Heart right ventricle (tissue), 16 donors: Measurements from ENCODE around the gene ATP6V0A4. TPM values are rescaled to one million over a fixed set of nuclear protein-coding genes. Genes with fewer than 3 reads are reported as not detected.

Experiments
- ATAC-seq, 8 donors: fragments of 200-7000 bp; cut with Tn5 transposase; one replicate each; pipeline ENCODE4 v1.9.1; 2020; ENCODE audit warnings: mild to moderate bottlenecking in 8 of 8, moderate library complexity in 8 of 8, moderate number of reproducible peaks in 1 of 8
- DNase-seq, 2 donors: peaks; one replicate each; pipeline ENCODE4 v3.0.0-alpha.2; 2020
- H3K27ac ChIP-seq, 10 donors: fragments of 200-600 bp; sonication (generic) in 2 of 10; one replicate each; pipeline versions ENCODE4 v1.5.0 to v1.8.0; 2020 to 2022; ENCODE audit warnings: mild to moderate bottlenecking in 3 of 10
- H3K27me3 ChIP-seq, 7 donors: fragments of 200-600 bp; one replicate each; pipeline ENCODE4 v1.8.0; 2021 to 2022; ENCODE audit warnings: mild to moderate bottlenecking in 2 of 7
- H3K36me3 ChIP-seq, 9 donors: fragments of 200-600 bp; sonication (generic) in 1 of 9; one replicate each; pipeline versions ENCODE4 v1.5.0 to v1.8.0; 2020 to 2022; ENCODE audit warnings: mild to moderate bottlenecking in 2 of 9
- H3K4me1 ChIP-seq, 9 donors: fragments of 200-600 bp; sonication (generic) in 1 of 9; one replicate each; pipeline versions ENCODE4 v1.5.0 to v1.8.0; 2020 to 2022; ENCODE audit warnings: mild to moderate bottlenecking in 4 of 9
- H3K4me3 ChIP-seq, 10 donors: fragments of 200-600 bp; sonication (generic) in 2 of 10; one replicate each; pipeline versions ENCODE4 v1.5.0 to v1.8.0; 2020 to 2022; ENCODE audit warnings: mild to moderate bottlenecking in 7 of 10, moderate library complexity in 2 of 10
- H3K9me3 ChIP-seq, 11 donors: fragments of 200-600 bp in 10 of 11; sonication (generic) in 2 of 11; one replicate each; pipeline versions ENCODE4 v1.5.0 to v1.8.0; 2013 to 2022; ENCODE audit warnings: mild to moderate bottlenecking in 2 of 11, control low read depth in 1 of 11, moderate library complexity in 1 of 11
- WGBS, 2 donors: extraction: QIAGEN DNeasy Blood & Tissue Kit; methylation state at CpG; one replicate each; pipeline ENCODE4 v1.1.7; 2013; ENCODE audit warnings: inconsistent platforms in 1 of 2; 5-methylcytosine and 5-hydroxymethylcytosine counted together
- intact Hi-C, 10 donors: fragments of 100-400 bp; cut with DNase I; formaldehyde crosslinking; loops; one replicate each; pipeline versions ENCODE4 v1.11.1 to v1.14.2; 2022
- polyA plus RNA-seq, 2 donors: library from polyadenylated mRNA; stranded (reverse); fragments of 200-250 nt; gene quantifications; one replicate each; pipeline ENCODE4 v1.2.3, GENCODE V29; 2013
- total RNA-seq, 10 donors: library from RNA; stranded (reverse); fragmentation: NEBNext Ultra II Directional in 3 of 10; extraction: Animal tissue kit (Norgen Biotek cat#: 25700) in 3 of 10; gene quantifications; one replicate each; pipeline versions ENCODE4 v1.2.1 to v1.2.4, GENCODE V29; 2021 to 2023
- TF ChIP-seq, protein P1 (sequence below), 9 donors: fragments of 200-600 bp; sonication (generic) in 2 of 9; IDR thresholded peaks; one replicate each; pipeline versions ENCODE4 v1.5.0 to v1.8.0; 2021 to 2022; ENCODE audit warnings: antibody characterized with exemption in 9 of 9, mild to moderate bottlenecking in 5 of 9, moderate library complexity in 1 of 9
- donor health status: Arrhythmogenic right ventricular cardiomyopathy.
- donor health status: ischemic (EF 13 %, LVEDD 7.1; RV severe dilation, severe dysfunction).
- donor health status: healthy with polysubstance abuse.
- donor health status: DM: no; HTN: yes; CAD: no.
- donor health status: DM: no; HTN: no; CAD: no.
- donor health status: ischemic (EF 25% LVEDD 6.9; RV normal size, moderate dysfunction).
- donor health status: ischemic (EF 25% LVEDD 5.7; RV mildly dilated, moderate dysfunction).
- donor health status: healthy.
- donor health status: DM: yes; HTN: yes; CAD: no.
- donor health status: Ischemic cardiomyopathy.
- donor health status: ischemic (EF 35%, LVEDD 5.7; RV mildly dilated, moderate dysfunction).
- donor health status: nonischemic (EF 11% LVEDD 7.7; RV severe dilation, severe dysfunction).
- donor health status: DM: yes; HTN: yes; CAD: no.
- donor health status: PGD.
- donor health status: ischemic (EF 29% LVEDD 5.4; RV normal size, mild dysfunction).
- donor health status: nonischemic (EF 23%, LVEDD 6.1; RV moderate dilation, normal function).

ATP6V0A4 gene
- total and polyA plus RNA-seq, 12 donors: not detected

DNA sequence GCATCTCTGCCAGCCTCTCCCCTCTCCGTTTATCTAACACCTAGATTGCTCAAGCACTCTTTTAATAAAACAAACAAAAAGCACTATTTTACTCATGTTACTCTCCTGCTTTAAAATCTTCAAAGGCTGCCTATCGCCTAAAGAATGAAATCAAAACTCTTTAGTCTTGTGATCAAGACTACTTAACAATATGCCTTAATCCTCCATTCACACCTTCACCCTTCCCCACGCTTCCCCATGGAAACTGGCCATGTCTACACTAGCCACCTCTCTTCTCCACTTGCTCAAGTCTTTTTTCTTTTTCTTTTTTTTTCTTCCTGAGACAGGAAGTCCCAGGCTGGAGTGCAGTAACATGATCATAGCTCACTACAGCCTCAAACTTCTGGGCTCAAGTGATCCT is 48.0 kb downstream of the ATP6V0A4 start:
- Histone ChIP-seq H3K4me3 (no peak overlapping the region), H3K27ac (no peak overlapping the region), H3K27me3 (peaks cover 0 to 10% (median 3%) of the 10 kb centered on the region in 7 donors), H3K9me3 (no peaks in the 10 kb centered on the region), H3K36me3 (no peaks in the 10 kb centered on the region), H3K4me1 (peaks cover 0 to 8% (median 0%) of the 10 kb centered on the region in 9 donors)
- 83 to 86% methylated on average over 3 of the region's 3 CpGs for WGBS, 2 donors
- TF ChIP-seq, protein P1, sequence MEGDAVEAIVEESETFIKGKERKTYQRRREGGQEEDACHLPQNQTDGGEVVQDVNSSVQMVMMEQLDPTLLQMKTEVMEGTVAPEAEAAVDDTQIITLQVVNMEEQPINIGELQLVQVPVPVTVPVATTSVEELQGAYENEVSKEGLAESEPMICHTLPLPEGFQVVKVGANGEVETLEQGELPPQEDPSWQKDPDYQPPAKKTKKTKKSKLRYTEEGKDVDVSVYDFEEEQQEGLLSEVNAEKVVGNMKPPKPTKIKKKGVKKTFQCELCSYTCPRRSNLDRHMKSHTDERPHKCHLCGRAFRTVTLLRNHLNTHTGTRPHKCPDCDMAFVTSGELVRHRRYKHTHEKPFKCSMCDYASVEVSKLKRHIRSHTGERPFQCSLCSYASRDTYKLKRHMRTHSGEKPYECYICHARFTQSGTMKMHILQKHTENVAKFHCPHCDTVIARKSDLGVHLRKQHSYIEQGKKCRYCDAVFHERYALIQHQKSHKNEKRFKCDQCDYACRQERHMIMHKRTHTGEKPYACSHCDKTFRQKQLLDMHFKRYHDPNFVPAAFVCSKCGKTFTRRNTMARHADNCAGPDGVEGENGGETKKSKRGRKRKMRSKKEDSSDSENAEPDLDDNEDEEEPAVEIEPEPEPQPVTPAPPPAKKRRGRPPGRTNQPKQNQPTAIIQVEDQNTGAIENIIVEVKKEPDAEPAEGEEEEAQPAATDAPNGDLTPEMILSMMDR (IDR thresholded peaks at IDR 0.05): no peak
- intact Hi-C loops: no loop called here
- DNase-seq (no peak), ATAC-seq (no peak)

DNA sequence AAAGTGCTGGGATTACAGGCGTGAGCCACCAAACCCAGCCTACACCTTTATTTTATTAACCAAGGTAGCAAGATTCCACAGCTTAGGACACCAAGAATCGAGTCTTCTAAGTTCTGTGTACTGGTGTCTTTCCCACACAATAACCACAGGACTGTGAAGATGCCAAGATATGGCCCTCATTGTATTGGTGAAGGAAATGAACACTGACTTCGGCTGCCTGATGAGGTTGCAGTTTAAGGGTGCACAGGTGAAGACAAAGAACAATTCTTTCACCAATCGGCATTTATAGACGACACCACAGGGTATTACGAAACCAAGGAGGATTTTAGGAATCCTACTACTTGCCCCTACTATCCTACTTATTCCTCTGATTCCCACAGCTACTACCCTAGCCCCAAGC is 49.3 kb downstream of the ATP6V0A4 start:
- ATAC-seq (no peak), DNase-seq (no peak)
- Histone ChIP-seq H3K27me3 (peaks cover 0 to 10% (median 3%) of the 10 kb centered on the region in 7 donors), H3K4me1 (peaks cover 0 to 8% (median 0%) of the 10 kb centered on the region in 9 donors), H3K36me3 (no peaks in the 10 kb centered on the region), H3K9me3 (no peaks in the 10 kb centered on the region), H3K4me3 (no peak overlapping the region), H3K27ac (no peak overlapping the region)
- WGBS, 2 donors: 91 to 92% methylated on average over 6 of the region's 6 CpGs
- intact Hi-C loops: no loop called here
- TF ChIP-seq, protein P1 (IDR thresholded peaks at IDR 0.05): no peak

DNA sequence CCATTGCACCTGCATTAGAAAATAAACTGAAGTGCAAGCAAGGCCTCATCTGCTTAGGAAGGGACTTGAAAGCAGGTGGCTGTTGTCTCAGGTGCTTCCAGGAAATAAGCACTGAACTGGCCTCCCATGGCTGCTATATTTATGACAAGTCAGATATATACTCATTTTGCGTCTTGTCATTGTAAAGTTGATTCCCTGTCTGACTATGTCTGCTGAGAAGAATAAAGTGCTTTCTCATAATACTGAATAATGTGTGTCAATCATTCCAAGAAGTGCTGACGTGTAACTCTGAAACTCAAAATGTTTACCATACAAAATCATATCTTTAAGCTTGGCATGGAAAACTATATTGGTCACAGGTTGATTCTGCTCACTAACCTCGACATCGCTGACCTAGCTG is 51.9 kb downstream of the ATP6V0A4 start:
- no peak overlapping the region for H3K27ac ChIP-seq
- intact Hi-C loops: no loop called here
- H3K9me3 ChIP-seq: no peaks in the 10 kb centered on the region
- DNase-seq: no peak
- no peak overlapping the region for H3K4me3 ChIP-seq
- TF ChIP-seq, protein P1 (IDR thresholded peaks at IDR 0.05): no peak
- H3K4me1 ChIP-seq: no peaks in the 10 kb centered on the region
- no peaks in the 10 kb centered on the region for H3K36me3 ChIP-seq
- WGBS, 2 donors: 91% methylated on average over 4 of the region's 4 CpGs
- no peak for ATAC-seq
- peaks cover 0 to 6% (median 0%) of the 10 kb centered on the region in 7 donors for H3K27me3 ChIP-seq

DNA sequence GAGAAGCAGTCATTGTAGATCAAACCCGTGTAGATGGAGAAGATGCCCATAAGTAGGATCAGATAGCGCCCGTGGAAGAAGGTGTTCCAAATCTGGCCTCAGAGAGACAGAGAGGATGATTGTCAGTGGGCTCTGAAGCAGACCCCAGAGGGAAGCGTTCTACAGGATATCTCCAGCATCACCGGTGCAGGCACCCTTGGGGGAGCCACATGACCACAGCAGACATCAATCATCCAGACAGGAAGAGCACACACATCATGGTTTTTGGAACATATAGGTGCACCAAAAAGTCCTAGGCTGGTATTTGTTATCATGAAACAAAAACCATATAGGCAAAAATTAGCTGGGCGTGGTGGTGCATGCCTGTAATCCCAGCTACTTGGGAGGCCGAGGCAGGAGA is 52.8 kb downstream of the ATP6V0A4 start:
- no peaks in the 10 kb centered on the region for H3K4me1 ChIP-seq
- no peak for DNase-seq
- intact Hi-C loops: no loop called here
- peaks cover 0 to 3% (median 0%) of the 10 kb centered on the region in 7 donors for H3K27me3 ChIP-seq
- no peak overlapping the region for H3K4me3 ChIP-seq
- no peaks in the 10 kb centered on the region for H3K9me3 ChIP-seq
- no peaks in the 10 kb centered on the region for H3K36me3 ChIP-seq
- H3K27ac ChIP-seq: no peak overlapping the region
- TF ChIP-seq, protein P1 (IDR thresholded peaks at IDR 0.05): no peak
- ATAC-seq: no peak
- WGBS, 2 donors: 91 to 94% methylated on average over 7 of the region's 7 CpGs

DNA sequence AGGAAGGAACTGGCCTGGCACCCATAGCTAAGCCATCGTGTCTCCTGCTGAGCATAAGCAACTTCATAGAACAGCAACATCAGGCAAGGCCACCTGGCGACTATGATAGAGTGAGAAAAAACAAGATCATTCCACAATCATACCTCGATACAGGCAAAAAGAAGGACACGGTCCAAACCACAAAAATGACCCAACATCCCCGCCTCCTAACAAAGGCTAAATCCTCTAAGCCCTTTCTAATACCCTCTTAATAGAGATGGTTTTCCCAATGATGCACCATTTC is 56.6 kb downstream of the ATP6V0A4 start:
- Histone ChIP-seq H3K36me3 (no peaks in the 10 kb centered on the region), H3K4me1 (no peaks in the 10 kb centered on the region), H3K27me3 (no peaks in the 10 kb centered on the region), H3K4me3 (no peak overlapping the region), H3K27ac (no peak overlapping the region), H3K9me3 (no peaks in the 10 kb centered on the region)
- TF ChIP-seq, protein P1 (IDR thresholded peaks at IDR 0.05): no peak
- WGBS, 2 donors: 93 to 98% methylated on average over 5 of the region's 5 CpGs
- DNase-seq: no peak
- ATAC-seq: no peak
- intact Hi-C loops: loop anchor here in 1 of 10 donors (5.0 kb wide), 1 partner anchor 579 kb away; no protein-coding TSS in a partner anchor
